HG02763 (cell line): ENCODE results near the gene CYP27B1.

Source experiments
- ATAC-seq: cut with Tn5 transposase; IDR thresholded peaks from one replicate; pipeline ENCODE4 v1.9.1; 2021; ENCODE audit warnings: mild to moderate bottlenecking, moderate library complexity; ENCODE audit not compliant: unreplicated experiment

The CYP27B1 gene

DNA sequence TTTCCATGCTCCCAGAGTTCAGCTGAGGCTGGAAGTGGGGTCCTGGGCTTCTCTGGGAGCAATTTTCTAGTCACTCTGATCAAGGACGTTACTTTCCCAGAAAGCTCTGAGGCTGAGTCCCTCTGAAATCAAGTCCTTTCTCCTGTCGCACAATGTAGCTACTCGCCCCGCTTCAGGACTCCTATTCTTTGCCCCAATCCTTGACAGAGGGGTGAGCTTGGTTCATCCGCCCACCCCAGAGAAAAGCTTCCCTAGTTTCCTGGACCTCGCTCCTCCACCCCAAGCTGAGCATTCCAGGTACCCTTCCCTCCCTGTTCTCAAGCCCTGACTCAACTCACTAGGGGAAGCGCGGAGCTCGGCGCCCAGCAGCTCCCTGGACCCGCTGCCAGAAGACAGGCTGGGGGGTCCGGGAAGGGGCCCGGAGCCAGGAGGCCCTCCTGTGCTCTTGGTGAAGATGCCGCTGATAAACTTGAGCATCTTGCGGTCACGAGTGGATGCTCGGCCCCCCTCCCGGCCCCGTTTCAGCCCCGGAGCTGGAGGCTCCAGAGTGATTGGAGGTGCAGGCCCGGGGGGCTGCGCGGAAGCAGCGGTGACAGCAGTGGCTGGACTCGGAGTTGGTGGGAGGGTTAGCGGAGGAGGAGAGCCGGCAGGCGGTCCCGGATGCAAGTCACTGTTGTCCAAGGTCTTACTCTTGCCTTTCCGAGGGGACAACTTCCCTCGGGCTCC, 30.0 kb downstream of the CYP27B1 start:
- no peak for ATAC-seq

- no peak for ATAC-seq
Measured at GRCh38 chr12:57735952-57736740, 30.7 kb downstream of the CYP27B1 start.

- ATAC-seq, result no peak
Measured at GRCh38 chr12:57735198-57735855, 31.6 kb downstream of the CYP27B1 start.

DNA sequence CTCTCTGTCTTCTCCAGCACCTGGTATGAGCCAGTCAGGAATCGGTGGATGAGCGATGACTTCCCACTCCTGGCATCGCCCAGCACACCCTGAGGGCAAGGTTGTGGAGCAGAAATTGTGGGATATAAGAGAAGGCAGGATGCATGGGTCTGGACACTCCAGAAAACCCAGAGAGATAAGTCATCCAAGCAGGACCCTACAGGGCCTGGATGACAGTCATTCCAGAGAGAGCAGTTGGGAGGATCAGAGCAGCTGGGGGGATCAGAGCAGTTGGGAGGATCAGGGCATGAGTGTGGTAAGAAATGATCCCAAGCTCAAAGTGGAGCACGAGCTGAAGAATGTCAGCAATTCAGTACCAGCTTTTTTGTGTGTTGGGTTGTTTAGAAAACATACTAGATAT, 32.3 kb downstream of the CYP27B1 start:
- no peak for ATAC-seq

DNA sequence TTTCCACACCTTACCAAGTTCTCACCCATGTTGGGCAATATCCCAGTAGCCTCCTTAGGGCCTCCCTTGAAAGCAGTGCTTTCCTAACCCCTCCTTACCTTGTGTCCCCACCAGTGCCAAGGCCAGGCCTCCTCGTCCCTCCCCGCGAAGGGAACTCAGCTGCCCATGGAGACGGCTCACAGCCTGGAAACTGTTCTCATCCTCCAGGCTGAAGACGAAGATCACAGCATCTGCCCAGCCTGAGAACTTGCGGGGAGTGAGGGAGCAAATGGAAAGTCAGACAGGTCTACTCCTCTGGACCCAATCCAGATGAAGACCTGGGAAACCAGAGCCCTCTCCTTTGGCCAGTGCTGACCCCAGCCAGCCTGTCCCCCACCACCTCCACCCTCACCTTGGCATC, 33.0 kb downstream of the CYP27B1 start:
- ATAC-seq, result no peak

- ATAC-seq, result no peak
Measured at GRCh38 chr12:57732726-57733593, 33.9 kb downstream of the CYP27B1 start.

- no peak for ATAC-seq
Measured at GRCh38 chr12:57732270-57732669, 34.6 kb downstream of the CYP27B1 start.

GRCh38 chr12:57731411-57732080, 35.3 kb downstream of the CYP27B1 start:
- ATAC-seq, result no peak

DNA sequence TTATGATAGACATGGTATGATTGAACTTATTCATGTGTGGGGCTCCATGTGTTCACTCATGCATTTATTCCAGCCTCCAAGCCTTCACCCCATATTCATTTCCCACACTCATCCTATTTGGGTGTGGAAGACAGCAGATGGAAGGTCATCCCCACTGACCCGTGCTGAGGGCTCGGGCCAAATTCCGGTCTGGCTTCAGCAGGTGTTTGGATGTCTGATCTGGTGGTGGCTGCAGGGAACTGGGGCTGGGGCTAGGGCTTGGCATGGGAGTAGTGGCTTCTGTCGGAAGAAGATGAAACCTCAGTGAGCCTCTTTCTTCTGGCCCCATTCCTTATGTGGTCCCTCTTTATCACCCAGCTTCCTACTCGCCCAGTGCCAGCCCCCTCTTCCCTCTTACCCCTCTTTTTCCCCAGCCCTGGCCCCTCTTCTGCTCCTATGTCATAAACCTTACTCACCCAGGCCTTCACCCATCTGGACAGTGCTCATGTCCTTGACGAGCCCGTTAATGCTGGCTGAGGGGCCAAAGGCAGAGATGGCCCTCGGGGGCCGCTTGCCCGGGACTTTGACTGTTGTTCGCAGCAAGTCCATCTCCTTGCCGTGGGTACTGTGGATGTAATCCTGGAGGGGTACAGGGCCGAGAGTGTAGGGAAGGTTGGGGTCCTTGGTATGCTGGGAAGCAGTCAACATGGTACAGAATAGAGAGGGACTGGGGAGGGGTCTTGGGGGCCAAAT, 36.4 kb downstream of the CYP27B1 start:
- no peak for ATAC-seq

GRCh38 chr12:57729321-57729844, 37.5 kb downstream of the CYP27B1 start:
- no peak for ATAC-seq

GRCh38 chr12:57727758-57728395, 39.0 kb downstream of the CYP27B1 start:
- ATAC-seq, result no peak

- no peak for ATAC-seq
Measured at GRCh38 chr12:57726884-57727757, 39.8 kb downstream of the CYP27B1 start.

DNA sequence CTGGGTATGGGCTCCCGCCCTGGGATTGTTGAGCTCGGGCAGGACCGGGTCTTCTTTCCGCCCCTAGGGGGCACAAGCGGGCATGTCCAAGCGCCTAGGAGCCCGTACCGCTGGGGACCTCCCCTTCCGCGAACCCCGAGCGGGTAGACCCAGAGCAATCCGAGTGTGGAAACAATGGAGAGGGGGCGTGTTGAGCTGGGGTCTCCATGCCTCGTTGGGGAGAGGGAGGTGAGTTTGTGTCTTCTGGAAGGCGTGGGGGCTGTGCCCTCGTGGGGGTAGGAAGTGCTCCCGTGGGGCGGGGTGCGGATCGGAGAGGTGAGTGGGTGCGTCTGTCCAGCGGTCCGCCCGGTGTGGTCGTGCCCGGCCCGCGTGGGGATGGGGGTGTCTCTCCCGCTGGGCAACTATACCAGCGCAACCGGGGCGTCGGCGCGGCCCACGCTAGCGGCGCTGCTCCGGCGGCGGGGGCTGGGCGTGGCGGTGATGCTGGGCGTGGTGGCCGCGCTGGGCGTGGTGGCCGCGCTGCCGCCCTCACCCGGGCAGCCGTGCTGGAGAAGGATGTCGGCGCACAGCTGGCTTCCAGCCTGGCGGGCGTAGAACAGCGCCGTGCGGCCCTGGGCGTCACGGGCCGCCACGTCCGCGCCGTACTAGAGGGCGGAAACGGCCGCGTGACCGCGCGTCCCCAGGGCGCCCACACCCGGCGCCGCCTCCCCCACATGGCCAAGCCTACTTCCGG, 40.6 kb downstream of the CYP27B1 start:
- no peak for ATAC-seq

DNA sequence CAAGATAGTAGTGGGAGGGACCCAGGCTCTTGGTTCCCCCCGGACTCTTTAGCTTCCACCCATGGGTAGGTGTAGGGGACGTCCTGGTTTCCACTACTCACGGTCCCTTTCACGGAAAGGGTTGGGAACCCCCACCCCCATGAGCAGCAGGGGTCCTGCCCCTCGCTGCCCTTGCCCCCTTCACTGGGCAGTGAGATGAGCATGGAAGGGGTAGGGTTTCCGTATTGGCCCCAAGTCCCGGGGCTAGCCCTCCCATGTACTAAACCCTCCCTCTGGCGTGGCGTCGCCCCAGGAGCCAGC, 41.1 kb downstream of the CYP27B1 start:
- no peak for ATAC-seq

DNA sequence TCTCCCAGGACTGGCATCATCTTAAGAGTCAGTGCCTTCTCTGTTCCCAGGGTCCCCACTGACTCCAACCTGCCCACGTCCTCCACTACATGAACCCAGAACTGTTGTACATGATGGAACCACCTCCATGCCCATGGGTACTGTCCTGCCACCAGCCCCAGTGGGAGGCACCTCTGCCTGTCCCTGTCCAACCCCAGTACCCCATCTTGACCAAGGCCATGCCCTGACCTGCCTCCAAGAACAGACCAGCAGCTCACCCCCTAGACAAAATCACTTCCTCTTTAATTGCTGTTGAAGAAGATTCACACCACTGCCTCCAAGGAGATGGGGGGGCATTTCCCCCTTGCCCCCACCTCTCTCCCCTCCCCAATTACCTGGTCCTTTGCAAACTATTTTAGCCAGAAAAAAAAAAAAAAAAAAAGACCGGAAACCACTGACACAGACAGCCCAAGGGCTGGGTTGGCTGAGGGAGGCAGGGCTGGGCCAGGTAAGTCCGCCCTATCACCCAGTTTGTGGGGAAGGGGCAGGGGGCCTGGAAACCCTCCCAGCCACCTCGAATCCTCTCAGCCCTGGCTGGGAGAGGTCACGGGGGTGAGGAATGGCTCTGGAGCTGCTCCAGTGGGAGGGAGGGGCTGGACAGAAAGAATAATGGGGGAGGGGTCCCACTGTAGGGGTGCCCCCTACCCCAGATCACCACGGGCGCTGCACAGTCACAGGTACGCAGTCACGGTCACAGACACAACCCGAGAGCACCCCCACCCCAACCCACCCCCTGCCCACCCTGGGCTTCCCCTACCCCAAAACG, 41.7 kb downstream of the CYP27B1 start:
- ATAC-seq, result no peak

- ATAC-seq, result no peak
Measured at GRCh38 chr12:57724003-57724935, 42.6 kb downstream of the CYP27B1 start.
